K562 (cell line): ENCODE data around the gene NAV2. TPM values are rescaled to one million over a fixed set of nuclear protein-coding genes. Genes with fewer than 3 reads are reported as not detected.
A peak's percentile ranks its signal among the peaks of the same experiment; 100 is the strongest.

ENCODE experiments used
- CEBPG ChIP-seq, 3 experiments: fragments of 200-800 bp in 1 of 3; sonication (Bioruptor generic) in 1 of 3; sonication (generic) in 1 of 3; formaldehyde crosslinking in 1 of 3; IDR thresholded peaks in 2 of 3; conservative IDR thresholded peaks in 1 of 3; 2 replicates each; pipeline versions ENCODE4 v1.6.1 to v1.8.0; 2016 to 2022; ENCODE audit warnings: missing compliant biosample characterization in 2 of 3, missing genetic modification characterization in 2 of 3, mild to moderate bottlenecking in 1 of 3, missing genetic modification reagents in 1 of 3
- HDAC8 ChIP-seq: fragments of 450-650 bp; IDR thresholded peaks from 2 replicates; pipeline ENCODE4 v1.6.1; 2016; ENCODE audit warnings: mild to moderate bottlenecking, missing genetic modification characterization, moderate library complexity, missing compliant biosample characterization
- HNRNPK ChIP-seq: fragments of 200-400 bp; formaldehyde crosslinking; IDR thresholded peaks from one replicate; pipeline ENCODE4 v1.6.1; 2018; ENCODE audit warnings: mild to moderate bottlenecking, low read depth, low read length; ENCODE audit not compliant: poor library complexity, severe bottlenecking
- MAZ ChIP-seq, 2 experiments: fragments of 450-650 bp in 1 of 2; sonication (generic) in 1 of 2; formaldehyde crosslinking; IDR thresholded peaks in 1 of 2; conservative IDR thresholded peaks in 1 of 2; 2 replicates each; pipeline versions ENCODE4 v1.4.0 to v1.5.0; 2020; ENCODE audit warnings: mild to moderate bottlenecking in 1 of 2, missing genetic modification reagents in 1 of 2
- MCM5 ChIP-seq: fragments of 450-650 bp; IDR thresholded peaks from 2 replicates; pipeline ENCODE4 v1.6.1; 2016; ENCODE audit warnings: low read depth
- MYC ChIP-seq, 2 experiments: fragments of 250-450 bp in 1 of 2; sonication (Bioruptor Pico) in 1 of 2; IDR thresholded peaks; 2 replicates each; pipeline versions ENCODE4 v1.5.1 to v1.6.1; 2012 to 2021; ENCODE audit warnings: low read depth in 2 of 2, borderline replicate concordance in 1 of 2, improper control_type of control experiment in 1 of 2, low read length in 1 of 2, mild to moderate bottlenecking in 1 of 2, moderate library complexity in 1 of 2
- NFE2L1 ChIP-seq: fragments of 450-650 bp; IDR thresholded peaks from 2 replicates; pipeline ENCODE4 v1.6.1; 2016; ENCODE audit warnings: missing genetic modification characterization, low read depth, mild to moderate bottlenecking, missing compliant biosample characterization, moderate library complexity, borderline replicate concordance
- RBM15 ChIP-seq: fragments of 200-400 bp; formaldehyde crosslinking; IDR thresholded peaks from 2 replicates; pipeline ENCODE4 v1.6.1; 2018; ENCODE audit warnings: mild to moderate bottlenecking, low read length, moderate library complexity; ENCODE audit not compliant: insufficient read depth
- ZBTB17 ChIP-seq: fragments of 450-650 bp; formaldehyde crosslinking; IDR thresholded peaks from 2 replicates; pipeline ENCODE4 v1.4.0; 2020; ENCODE audit warnings: mild to moderate bottlenecking
- ZFX ChIP-seq: sonication (generic); formaldehyde crosslinking; IDR thresholded peaks from 2 replicates; pipeline ENCODE4 v1.8.0; 2022; ENCODE audit warnings: mild to moderate bottlenecking, missing genetic modification reagents, moderate library complexity
- ZNF699 ChIP-seq: fragments of 250-450 bp; sonication (Bioruptor Pico); IDR thresholded peaks from 2 replicates; pipeline ENCODE4 v1.8.0; 2021; ENCODE audit warnings: mild to moderate bottlenecking, moderate library complexity; ENCODE audit not compliant: insufficient replicate concordance
- ZNF75A ChIP-seq: fragments of 450-650 bp; formaldehyde crosslinking; IDR thresholded peaks from 2 replicates; pipeline ENCODE4 v1.4.0; 2020; ENCODE audit warnings: mild to moderate bottlenecking
- ZNF766 ChIP-seq: fragments of 200-800 bp; sonication (Bioruptor generic); conservative IDR thresholded peaks from 2 replicates; pipeline ENCODE4 v1.6.1; 2016; ENCODE audit warnings: missing genetic modification characterization, missing compliant biosample characterization
- polyA plus RNA-seq, 8 experiments: library from polyadenylated mRNA; depleted of rRNA in 4 of 8; stranded (reverse) in 5 of 8; unstranded in 3 of 8; fragments of >200 nt; fragmentation: Nextera tagmentation in 2 of 8; fragmentation: Illumina TruSeq in 1 of 8; extraction: Ambion mirVana in 2 of 8; extraction: Trizol in 1 of 8; gene quantifications; 2 replicates each; pipeline versions ENCODE4 v1.2.1 to v1.2.3, GENCODE V29; 2011 to 2014; ENCODE audit warnings: inconsistent platforms in 1 of 8, missing spikeins in 1 of 8
- total RNA-seq, 7 experiments: library from RNA; depleted of rRNA in 6 of 7; stranded (reverse); fragments of >200 nt in 6 of 7; fragmentation: Illumina TruSeq in 2 of 7; extraction: Trizol in 2 of 7; gene quantifications; 2 replicates each; pipeline versions ENCODE4 v1.2.1 to v1.2.3, GENCODE V29; 2011 to 2021; ENCODE audit warnings: low replicate concordance in 1 of 7
- TF ChIP-seq, protein P1 (sequence below), 2 experiments: fragments of 450-650 bp; IDR thresholded peaks; 2 replicates each; pipeline ENCODE4 v1.6.1; 2018; ENCODE audit warnings: mild to moderate bottlenecking in 2 of 2, low read depth in 1 of 2; ENCODE audit not compliant: partially characterized antibody in 2 of 2
- TF ChIP-seq, protein P2 (sequence below): sonication (generic); formaldehyde crosslinking; IDR thresholded peaks from 2 replicates; pipeline ENCODE4 v1.8.0; 2022; ENCODE audit warnings: missing genetic modification reagents, mild to moderate bottlenecking, moderate library complexity, borderline replicate concordance
- TF ChIP-seq, protein P3 (sequence below): sonication (generic); formaldehyde crosslinking; IDR thresholded peaks from 2 replicates; pipeline ENCODE4 v1.9.0; 2022; ENCODE audit warnings: mild to moderate bottlenecking, missing genetic modification reagents
- TF ChIP-seq, protein P4 (sequence below): sonication (generic); formaldehyde crosslinking; IDR thresholded peaks from 2 replicates; pipeline ENCODE4 v1.8.0; 2022; ENCODE audit warnings: mild to moderate bottlenecking, low read depth, missing genetic modification reagents

The NAV2 gene
- total and polyA plus RNA-seq, 9 of the 15 experiments (the other 6 are each of a cell fraction or from before 2014, with no cell fraction given) = 0.03 to 0.35 (median 0.05) TPM

DNA sequence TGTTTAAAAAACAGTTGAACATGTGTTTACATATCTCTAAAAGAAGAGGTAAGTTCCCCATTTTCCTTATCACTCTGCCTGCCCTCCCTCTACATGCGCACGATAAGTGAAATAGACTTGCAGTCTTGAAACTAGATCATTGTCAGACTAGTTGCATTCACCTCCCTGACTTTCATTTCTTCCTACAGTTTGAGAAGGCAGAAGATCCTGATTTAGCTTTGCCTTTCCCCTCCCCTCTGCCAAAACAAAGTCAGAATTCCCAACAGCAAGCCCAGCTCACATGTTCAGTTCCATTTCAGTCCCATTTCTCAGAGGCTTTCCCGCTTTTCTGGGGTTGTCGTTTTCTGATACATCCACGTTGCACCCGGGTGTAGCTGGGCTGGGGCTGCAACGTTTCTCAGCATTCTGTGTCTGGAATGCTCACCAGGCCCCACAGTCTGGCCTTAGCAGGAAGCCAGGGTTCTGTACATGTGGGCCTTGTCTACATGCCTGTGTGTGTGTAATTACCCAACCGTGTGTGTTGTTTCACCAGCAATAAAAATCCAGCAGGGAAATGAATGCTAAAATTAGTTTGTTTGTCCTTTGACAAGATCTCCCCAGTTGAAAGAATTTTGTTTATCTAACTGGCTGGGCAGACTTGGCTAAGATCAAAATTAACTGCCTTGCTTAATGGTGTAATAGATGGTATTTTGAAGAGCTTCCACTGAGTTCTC is 268.5 kb downstream of the NAV2 start (continued):
- TF ChIP-seq, protein P1, sequence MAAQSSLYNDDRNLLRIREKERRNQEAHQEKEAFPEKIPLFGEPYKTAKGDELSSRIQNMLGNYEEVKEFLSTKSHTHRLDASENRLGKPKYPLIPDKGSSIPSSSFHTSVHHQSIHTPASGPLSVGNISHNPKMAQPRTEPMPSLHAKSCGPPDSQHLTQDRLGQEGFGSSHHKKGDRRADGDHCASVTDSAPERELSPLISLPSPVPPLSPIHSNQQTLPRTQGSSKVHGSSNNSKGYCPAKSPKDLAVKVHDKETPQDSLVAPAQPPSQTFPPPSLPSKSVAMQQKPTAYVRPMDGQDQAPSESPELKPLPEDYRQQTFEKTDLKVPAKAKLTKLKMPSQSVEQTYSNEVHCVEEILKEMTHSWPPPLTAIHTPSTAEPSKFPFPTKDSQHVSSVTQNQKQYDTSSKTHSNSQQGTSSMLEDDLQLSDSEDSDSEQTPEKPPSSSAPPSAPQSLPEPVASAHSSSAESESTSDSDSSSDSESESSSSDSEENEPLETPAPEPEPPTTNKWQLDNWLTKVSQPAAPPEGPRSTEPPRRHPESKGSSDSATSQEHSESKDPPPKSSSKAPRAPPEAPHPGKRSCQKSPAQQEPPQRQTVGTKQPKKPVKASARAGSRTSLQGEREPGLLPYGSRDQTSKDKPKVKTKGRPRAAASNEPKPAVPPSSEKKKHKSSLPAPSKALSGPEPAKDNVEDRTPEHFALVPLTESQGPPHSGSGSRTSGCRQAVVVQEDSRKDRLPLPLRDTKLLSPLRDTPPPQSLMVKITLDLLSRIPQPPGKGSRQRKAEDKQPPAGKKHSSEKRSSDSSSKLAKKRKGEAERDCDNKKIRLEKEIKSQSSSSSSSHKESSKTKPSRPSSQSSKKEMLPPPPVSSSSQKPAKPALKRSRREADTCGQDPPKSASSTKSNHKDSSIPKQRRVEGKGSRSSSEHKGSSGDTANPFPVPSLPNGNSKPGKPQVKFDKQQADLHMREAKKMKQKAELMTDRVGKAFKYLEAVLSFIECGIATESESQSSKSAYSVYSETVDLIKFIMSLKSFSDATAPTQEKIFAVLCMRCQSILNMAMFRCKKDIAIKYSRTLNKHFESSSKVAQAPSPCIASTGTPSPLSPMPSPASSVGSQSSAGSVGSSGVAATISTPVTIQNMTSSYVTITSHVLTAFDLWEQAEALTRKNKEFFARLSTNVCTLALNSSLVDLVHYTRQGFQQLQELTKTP (IDR thresholded peaks at IDR 0.05; ENCODE audit: low read depth in 1 of 2, partially characterized antibody in 2 of 2) = peak; percentile 74 to 78
- TF ChIP-seq ZFX (CRISPR knock-in tag) = peak; percentile 37; the same call in 1 of the 2 replicates
- no peak for TF ChIP-seq HDAC8
- TF ChIP-seq, protein P2, sequence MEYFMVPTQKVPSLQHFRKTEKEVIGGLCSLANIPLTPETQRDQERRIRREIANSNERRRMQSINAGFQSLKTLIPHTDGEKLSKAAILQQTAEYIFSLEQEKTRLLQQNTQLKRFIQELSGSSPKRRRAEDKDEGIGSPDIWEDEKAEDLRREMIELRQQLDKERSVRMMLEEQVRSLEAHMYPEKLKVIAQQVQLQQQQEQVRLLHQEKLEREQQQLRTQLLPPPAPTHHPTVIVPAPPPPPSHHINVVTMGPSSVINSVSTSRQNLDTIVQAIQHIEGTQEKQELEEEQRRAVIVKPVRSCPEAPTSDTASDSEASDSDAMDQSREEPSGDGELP (CRISPR knock-in tag) = no peak; the same call in 1 of the 2 replicates
- TF ChIP-seq HNRNPK = no peak
- peak; percentile 70; the same call in 1 of the 2 replicates for TF ChIP-seq MYC (IDR thresholded peaks at IDR 0.05; ENCODE audit: low read depth, low read length)
- no peak; the same call in 1 of the 2 replicates for TF ChIP-seq MYC (CRISPR knock-in tag; IDR thresholded peaks at IDR 0.05; ENCODE audit: borderline replicate concordance, low read depth)
- TF ChIP-seq CEBPG (CRISPR knock-in tag; IDR thresholded peaks at IDR 0.05) = no peak
- no peak; a peak in 1 of 4 replicates for TF ChIP-seq CEBPG (tag; conservative IDR thresholded peaks at IDR 0.05 in 1 of 2, IDR thresholded peaks at IDR 0.05 in 1 of 2)
- TF ChIP-seq ZNF766 = 0 out of 2 replicates have a peak, but pooled peaks have one; percentile 29
- TF ChIP-seq, protein P3, sequence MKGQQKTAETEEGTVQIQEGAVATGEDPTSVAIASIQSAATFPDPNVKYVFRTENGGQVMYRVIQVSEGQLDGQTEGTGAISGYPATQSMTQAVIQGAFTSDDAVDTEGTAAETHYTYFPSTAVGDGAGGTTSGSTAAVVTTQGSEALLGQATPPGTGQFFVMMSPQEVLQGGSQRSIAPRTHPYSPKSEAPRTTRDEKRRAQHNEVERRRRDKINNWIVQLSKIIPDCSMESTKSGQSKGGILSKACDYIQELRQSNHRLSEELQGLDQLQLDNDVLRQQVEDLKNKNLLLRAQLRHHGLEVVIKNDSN (CRISPR knock-in tag) = no peak
- TF ChIP-seq, protein P4, sequence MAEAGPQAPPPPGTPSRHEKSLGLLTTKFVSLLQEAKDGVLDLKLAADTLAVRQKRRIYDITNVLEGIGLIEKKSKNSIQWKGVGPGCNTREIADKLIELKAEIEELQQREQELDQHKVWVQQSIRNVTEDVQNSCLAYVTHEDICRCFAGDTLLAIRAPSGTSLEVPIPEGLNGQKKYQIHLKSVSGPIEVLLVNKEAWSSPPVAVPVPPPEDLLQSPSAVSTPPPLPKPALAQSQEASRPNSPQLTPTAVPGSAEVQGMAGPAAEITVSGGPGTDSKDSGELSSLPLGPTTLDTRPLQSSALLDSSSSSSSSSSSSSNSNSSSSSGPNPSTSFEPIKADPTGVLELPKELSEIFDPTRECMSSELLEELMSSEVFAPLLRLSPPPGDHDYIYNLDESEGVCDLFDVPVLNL (CRISPR knock-in tag) = no peak
- TF ChIP-seq NFE2L1 (tag) = no peak
- peak; percentile 67 for TF ChIP-seq ZNF75A (CRISPR knock-in tag)
- TF ChIP-seq MCM5 = no peak
- TF ChIP-seq MAZ (CRISPR knock-in tag; conservative IDR thresholded peaks at IDR 0.05 in 1 of 2, IDR thresholded peaks at IDR 0.05 in 1 of 2) = peak; percentile 13 to 58; a peak in 2 of 4 replicates
- no peak for TF ChIP-seq RBM15
- peak; percentile 74 for TF ChIP-seq ZBTB17 (CRISPR knock-in tag)
- TF ChIP-seq ZNF699 = no peak
